GM19023 (cell line): ENCODE data around the gene POLN.

ENCODE experiments used
- ATAC-seq: cut with Tn5 transposase; IDR thresholded peaks from one replicate; pipeline ENCODE4 v1.9.1; 2021; ENCODE audit warnings: mild to moderate bottlenecking, moderate library complexity; ENCODE audit not compliant: unreplicated experiment

Gene POLN

DNA sequence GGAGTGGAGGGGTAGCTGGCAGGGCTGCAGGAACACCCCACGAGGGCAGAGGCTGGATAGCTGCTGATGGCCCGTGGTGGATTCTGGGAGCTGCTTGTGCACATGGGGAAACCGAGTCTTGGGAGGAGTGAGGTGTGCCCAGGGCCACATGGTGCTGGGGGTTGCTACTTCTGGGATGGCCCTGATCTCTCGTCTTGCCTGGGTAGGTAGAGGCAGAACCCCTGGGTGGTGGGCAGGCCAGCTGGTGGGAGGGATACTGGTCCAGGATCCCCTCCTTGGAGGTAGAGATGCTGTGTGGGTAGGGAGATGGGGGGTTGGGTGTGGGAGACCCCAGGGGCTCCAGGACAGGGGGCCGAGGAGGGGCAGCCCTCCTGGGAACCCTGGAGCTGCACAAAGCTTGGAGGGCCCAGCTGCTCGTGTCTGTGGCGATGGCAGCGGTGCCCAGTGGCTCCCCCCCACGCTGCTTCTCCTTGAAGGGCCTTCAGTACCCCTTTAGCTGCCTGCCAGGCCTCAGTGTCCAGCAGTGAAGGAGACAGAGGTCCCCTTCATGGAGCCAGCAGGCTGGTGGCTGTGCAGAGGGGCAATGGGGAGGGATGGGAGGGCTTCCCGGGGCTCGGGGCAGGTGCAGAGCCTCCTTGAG lies 179.6 kb downstream of the POLN start:
- no peak for ATAC-seq

- no peak for ATAC-seq
These were observed 180.5 kb downstream of the POLN start for GRCh38 chr4:2061186-2062131.

- no peak for ATAC-seq
These were observed 181.2 kb downstream of the POLN start for GRCh38 chr4:2060611-2061185.

GRCh38 chr4:2059726-2060602 lies 182.0 kb downstream of the POLN start:
- no peak for ATAC-seq

- ATAC-seq, result no peak
These were observed 182.7 kb downstream of the POLN start, which contains the start of gene NAT8L for GRCh38 chr4:2059046-2059725. NAT8L (plus strand) TSS chr4:2059327; CDS start chr4:2059512, 185 bp downstream.

- no peak for ATAC-seq
These were observed 183.5 kb downstream of the POLN start for GRCh38 chr4:2058264-2059045.

DNA sequence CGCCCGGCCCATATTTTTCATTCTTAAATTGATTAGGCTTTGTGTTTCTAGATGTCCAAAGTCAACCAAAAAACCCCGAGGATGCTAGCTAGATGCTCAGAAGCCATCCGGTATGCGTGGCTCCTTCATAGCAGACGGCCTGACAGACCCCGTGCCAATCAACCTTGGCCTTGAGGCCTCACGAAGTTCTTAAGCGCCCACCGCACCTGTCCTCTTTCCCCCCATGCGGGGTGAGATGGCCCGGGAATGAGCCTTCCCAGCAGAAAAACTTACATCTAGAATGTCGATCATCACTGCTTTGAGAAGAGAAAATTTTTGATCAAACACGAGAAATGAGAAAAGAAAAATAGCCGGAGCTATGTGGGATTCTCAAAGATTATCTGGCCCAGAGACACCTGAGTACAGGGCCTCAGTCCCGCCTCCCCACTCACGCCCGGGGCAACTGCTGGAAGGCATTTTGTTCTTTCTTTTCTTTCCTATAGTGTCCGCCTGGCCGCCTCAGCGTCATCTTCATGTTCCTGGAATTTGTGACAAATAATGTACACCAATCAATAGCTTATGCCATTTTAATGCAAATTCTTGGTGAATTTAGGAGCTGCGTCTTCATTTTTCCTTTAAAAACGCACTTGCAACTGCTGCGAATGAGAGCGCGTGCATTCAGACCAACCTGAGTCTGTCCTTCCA lies 184.4 kb downstream of the POLN start:
- no peak for ATAC-seq

- ATAC-seq, result no peak
These were observed 187.7 kb downstream of the POLN start for GRCh38 chr4:2054217-2054616.

DNA sequence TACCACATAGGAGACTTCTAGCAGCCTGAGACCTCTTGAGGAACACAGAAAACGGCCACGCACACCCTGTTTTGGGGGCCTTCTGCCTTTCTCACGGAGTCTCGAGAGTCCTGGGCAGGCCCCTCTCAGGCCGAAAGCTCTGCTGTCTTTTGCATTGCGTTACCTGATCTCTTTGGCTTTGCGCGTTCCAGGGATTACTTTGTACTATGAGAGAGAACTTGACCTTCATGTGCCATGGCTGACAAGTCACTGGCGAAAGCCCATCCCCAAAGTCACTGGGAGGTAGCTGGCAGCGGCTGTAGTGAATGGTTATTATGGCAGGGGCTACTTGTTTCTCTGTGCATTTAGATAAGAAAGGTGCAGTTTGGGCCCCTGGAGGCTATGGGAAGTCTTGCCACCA lies 190.8 kb downstream of the POLN start:
- ATAC-seq, result no peak

- ATAC-seq, result no peak
These were observed 192.1 kb downstream of the POLN start for GRCh38 chr4:2049811-2050210.

DNA sequence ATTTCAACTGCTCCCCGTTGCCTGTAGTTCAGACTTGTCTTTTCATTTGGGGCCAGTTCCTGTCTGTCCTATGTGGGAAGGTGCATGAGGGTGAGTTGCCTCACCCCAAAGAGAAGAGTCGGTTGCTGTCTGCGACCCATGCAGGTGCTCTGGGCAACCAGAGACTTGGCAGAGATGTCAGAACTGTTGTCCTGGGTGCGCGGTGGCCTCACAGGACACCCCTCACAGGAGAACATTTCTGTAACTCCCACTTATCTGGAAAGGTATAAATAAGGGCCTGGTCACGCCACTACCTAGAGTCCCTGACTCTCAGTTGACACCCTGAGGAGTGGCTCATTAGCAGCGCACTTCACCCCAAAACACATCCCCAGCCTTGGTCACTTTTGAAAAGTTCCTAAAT lies 192.5 kb downstream of the POLN start:
- no peak for ATAC-seq

DNA sequence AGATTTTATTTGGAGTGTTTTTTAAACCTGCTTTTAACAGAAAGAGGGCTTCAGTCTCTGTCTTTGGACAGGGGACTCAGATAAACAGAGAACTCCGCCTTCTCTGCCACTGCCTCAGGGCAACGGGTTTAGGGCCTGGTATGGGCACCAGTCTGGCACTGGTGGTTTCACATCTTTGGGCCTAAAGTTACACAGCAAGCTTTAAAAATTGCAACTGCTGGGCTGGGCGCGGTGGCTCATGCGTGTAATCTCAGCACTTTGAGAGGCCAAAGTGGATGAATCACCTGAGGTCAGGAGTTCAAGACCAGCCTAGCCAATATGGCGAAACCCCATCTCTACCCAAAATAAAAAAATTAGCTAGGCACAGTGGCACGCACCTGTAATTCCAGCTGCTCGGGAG lies 193.1 kb downstream of the POLN start:
- ATAC-seq, result no peak

GRCh38 chr4:2047781-2048581 lies 193.9 kb downstream of the POLN start:
- no peak for ATAC-seq

DNA sequence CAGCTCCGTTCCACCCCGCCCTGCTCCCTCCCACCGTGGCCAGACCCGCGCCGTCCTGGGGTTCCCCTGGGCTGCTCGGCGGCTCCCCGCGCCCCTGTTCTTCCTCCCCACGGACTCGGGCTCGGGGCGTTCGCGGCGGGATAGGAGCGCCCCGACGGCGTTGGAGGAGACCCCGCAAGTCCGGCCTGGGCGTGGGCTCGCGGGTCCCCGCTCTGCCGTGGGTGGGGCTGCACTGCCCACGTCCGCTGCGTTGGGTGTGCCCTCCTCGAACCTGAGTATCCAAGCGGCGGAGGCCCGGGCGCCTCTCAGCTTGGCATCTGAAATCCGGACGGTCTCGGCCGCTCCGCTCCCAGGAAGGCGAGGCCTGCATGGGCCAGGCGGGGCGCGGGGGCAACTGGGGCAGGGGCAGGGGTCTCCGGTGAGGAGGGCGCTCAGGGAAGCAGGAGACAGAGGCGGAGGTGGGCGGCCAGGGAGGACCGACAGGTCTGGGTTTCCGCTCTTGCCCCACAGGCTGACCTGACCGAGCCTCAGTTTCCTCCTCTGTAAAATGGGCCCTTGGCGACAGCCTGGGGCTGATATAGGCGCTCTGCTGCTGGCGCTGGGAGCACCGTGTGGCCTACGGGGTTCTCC lies 194.8 kb downstream of the POLN start:
- no peak for ATAC-seq

DNA sequence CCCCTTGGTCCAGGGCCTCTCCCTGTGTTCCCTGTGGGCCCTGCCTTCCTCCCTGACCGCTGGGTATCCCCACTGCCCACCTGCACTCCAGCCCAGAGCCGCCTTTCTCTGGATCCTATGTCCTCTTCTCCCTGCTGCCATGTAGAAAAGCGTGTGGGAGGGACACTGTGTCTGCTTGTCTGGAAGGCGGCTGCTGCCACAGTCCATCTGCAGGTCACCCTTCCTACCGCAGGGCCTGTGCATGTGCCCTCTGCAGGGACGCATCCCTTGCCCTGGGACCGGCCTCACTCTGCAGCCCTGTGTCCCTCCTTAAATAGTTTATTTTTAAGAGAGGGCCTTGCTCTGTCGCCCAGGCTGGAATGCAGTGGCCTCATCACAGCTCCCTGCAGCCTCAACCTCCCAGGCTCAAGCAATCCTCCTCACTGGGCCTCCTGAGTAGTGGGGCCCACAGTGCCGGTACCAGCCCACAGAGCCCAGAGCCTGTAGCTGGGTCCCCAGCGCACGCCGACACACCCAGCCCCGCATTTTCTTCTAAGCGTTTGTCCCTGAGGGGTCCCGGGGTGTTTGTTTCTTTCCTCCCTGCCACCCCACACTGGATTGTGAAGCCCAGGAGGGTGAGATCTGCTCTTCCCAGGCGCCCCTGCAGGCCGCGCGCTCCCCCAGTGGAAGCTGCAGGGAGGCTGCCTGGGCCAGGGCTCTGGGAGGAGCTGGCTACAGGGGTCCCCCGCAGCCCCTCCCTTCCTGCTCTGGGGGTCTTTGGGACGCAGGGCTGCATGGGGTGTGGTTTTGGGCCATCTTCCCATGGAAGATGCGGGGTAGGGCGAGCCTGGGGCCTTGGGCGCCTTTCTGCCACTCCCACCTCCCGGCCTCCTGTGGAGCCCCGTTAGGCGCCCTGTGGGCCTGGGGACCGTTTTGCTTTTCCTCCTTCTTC lies 195.6 kb downstream of the POLN start:
- no peak for ATAC-seq

GRCh38 chr4:2045518-2045951 lies 196.4 kb downstream of the POLN start:
- ATAC-seq, result no peak
